K562 (cell line): ENCODE measurements around the gene VEZF1. TPM values are rescaled to one million over a fixed set of nuclear protein-coding genes. Genes with fewer than 3 reads are reported as not detected.

Experiments
- ATAC-seq: fragments of 200-7000 bp; cut with Tn5 transposase; 3 replicates; pipeline ENCODE4 v1.9.1; 2020; ENCODE audit warnings: moderate library complexity
- BruUV-seq: library from RNA; stranded (reverse); fragments of 400-500 nt; replicated peaks from 2 replicates; lab custom pipeline; 2021; lab: Mats Ljungman, UMichigan
- CTCF ChIA-PET: fragments of 300-600 bp; formaldehyde crosslinking; extraction: SDS; loops from one replicate; lab custom pipeline; 2021; ENCODE audit warnings: low intra/inter-chr PET ratio; lab: Yijun Ruan, JAX
- POLR2A ChIA-PET: fragments of 300-600, 350-650 bp; sonication (Branson Sonifier 250); formaldehyde crosslinking; extraction: SDS; loops from one replicate; lab custom pipeline; 2021; ENCODE audit warnings: antibody characterized with exemption, inconsistent platforms; lab: Yijun Ruan, JAX
- DNase-seq, 4 experiments: peaks; one replicate each; pipeline versions ENCODE4 v3.0.0 to v3.0.0-alpha.2; 2011 to 2018; ENCODE audit warnings: low spot score in 3 of 4, mixed read lengths in 3 of 4; ENCODE audit errors: extremely low read depth in 1 of 4
- FAIRE-seq: peaks from 2 replicates; lab custom pipeline; 2011; peaks lifted over from hg19 to GRCh38; lab: Jason Lieb, UNC
- H2AFZ ChIP-seq: 2 replicates; pipeline ENCODE4 v1.6.0; 2011; ENCODE audit warnings: low read depth, low read length, control low read depth, inconsistent platforms
- H3K27ac ChIP-seq: fragments of 200-600 bp; 3 replicates; pipeline ENCODE4 v1.8.0; 2011; ENCODE audit warnings: low read depth, mild to moderate bottlenecking, control low read depth, inconsistent platforms, low read length, moderate library complexity, mixed read lengths; ENCODE audit errors: extremely low read depth
- H3K27me3 ChIP-seq, 2 experiments: fragments of 300-600 bp in 1 of 2; 2 replicates in 1 of 2; 3 replicates in 1 of 2; pipeline versions ENCODE4 v1.6.0 to v1.8.0; 2011; ENCODE audit warnings: inconsistent platforms in 2 of 2, low read length in 2 of 2, mild to moderate bottlenecking in 1 of 2, mixed read lengths in 1 of 2, moderate library complexity in 1 of 2; ENCODE audit not compliant: control insufficient read depth in 2 of 2, insufficient read depth in 2 of 2
- H3K36me3 ChIP-seq: fragments of 300-600 bp; 3 replicates; pipeline ENCODE4 v1.8.0; 2011; ENCODE audit warnings: mild to moderate bottlenecking, low read length, inconsistent platforms; ENCODE audit not compliant: control insufficient read depth, insufficient read depth
- H3K4me1 ChIP-seq, 2 experiments: fragments of 200-600 bp in 1 of 2; replicated peaks in 1 of 2; 2 replicates in 1 of 2; 3 replicates in 1 of 2; pipeline versions ENCODE4 v1.5.1 to v1.8.0; 2011; ENCODE audit warnings: inconsistent platforms in 2 of 2, low read length in 2 of 2, mild to moderate bottlenecking in 1 of 2, mixed read lengths in 1 of 2, moderate library complexity in 1 of 2; ENCODE audit not compliant: control insufficient read depth in 2 of 2, insufficient read depth in 2 of 2
- H3K4me2 ChIP-seq: 2 replicates; pipeline ENCODE4 v1.6.1; 2011; ENCODE audit warnings: low read length, control low read depth, inconsistent platforms, mixed read lengths; ENCODE audit not compliant: insufficient read depth
- H3K4me3 ChIP-seq: fragments of 200-600 bp; sonication (generic), shearing (Covaris generic); 2 replicates; pipeline ENCODE4 v1.5.1; 2016; ENCODE audit warnings: control low read depth, inconsistent platforms
- H3K79me2 ChIP-seq: fragments of 200-600 bp; 3 replicates; pipeline ENCODE4 v1.8.0; 2011; ENCODE audit warnings: low read length, inconsistent platforms; ENCODE audit not compliant: control insufficient read depth, insufficient read depth
- H3K9ac ChIP-seq, 2 experiments: 2 replicates each; pipeline versions ENCODE4 v1.6.0 to v1.6.1; 2011; ENCODE audit warnings: low read depth in 2 of 2, low read length in 2 of 2, control low read depth in 1 of 2, inconsistent platforms in 1 of 2, mild to moderate bottlenecking in 1 of 2, mixed read lengths in 1 of 2; ENCODE audit not compliant: insufficient read depth in 1 of 2
- H3K9me1 ChIP-seq: one replicate; pipeline ENCODE4 v1.6.0; 2011; ENCODE audit warnings: inconsistent platforms, mild to moderate bottlenecking, low read length, moderate library complexity; ENCODE audit not compliant: control insufficient read depth, insufficient read depth
- H3K9me3 ChIP-seq: replicated peaks from 2 replicates; pipeline ENCODE4 v1.5.1; 2011; ENCODE audit warnings: low read depth, low read length, inconsistent platforms; ENCODE audit not compliant: control insufficient read depth, insufficient read depth
- H4K20me1 ChIP-seq: replicated peaks from 2 replicates; pipeline ENCODE4 v1.6.1; 2011; ENCODE audit warnings: low read length, inconsistent platforms, mixed read lengths; ENCODE audit not compliant: control insufficient read depth, insufficient read depth
- ATF3 ChIP-seq, 2 experiments: fragments of 450-650 bp in 1 of 2; sonication (generic) in 1 of 2; formaldehyde crosslinking in 1 of 2; IDR thresholded peaks in 1 of 2; conservative IDR thresholded peaks in 1 of 2; 2 replicates each; pipeline versions ENCODE4 v1.6.1 to v1.8.1; 2016 to 2023; ENCODE audit warnings: mild to moderate bottlenecking in 2 of 2, moderate library complexity in 2 of 2, inconsistent platforms in 1 of 2, missing genetic modification reagents in 1 of 2
- BACH1 ChIP-seq: fragments of 200-800 bp; sonication (Bioruptor generic); IDR thresholded peaks from 2 replicates; pipeline ENCODE4 v1.6.1; 2016; ENCODE audit warnings: missing genetic modification characterization, missing compliant biosample characterization
- GTF2E2 ChIP-seq: fragments of 200-800 bp; sonication (Bioruptor generic); IDR thresholded peaks from 2 replicates; pipeline ENCODE4 v1.6.1; 2016; ENCODE audit warnings: missing genetic modification characterization, missing compliant biosample characterization
- LEF1 ChIP-seq: fragments of 450-650 bp; IDR thresholded peaks from 2 replicates; pipeline ENCODE4 v1.6.1; 2016; ENCODE audit warnings: mild to moderate bottlenecking
- NUFIP1 ChIP-seq: fragments of 450-650 bp; IDR thresholded peaks from 2 replicates; pipeline ENCODE4 v1.6.1; 2018; ENCODE audit not compliant: partially characterized antibody
- PBX2 ChIP-seq, 2 experiments: IDR thresholded peaks in 1 of 2; conservative IDR thresholded peaks in 1 of 2; 2 replicates each; pipeline ENCODE4 v1.6.1; 2016; ENCODE audit warnings: low read depth in 2 of 2, mild to moderate bottlenecking in 1 of 2, missing compliant biosample characterization in 1 of 2, missing genetic modification characterization in 1 of 2, moderate library complexity in 1 of 2
- whole genome bisulfite sequencing: fragments of 100-300 bp; shearing (Covaris generic); methylation state at CpG from one replicate; pipeline ENCODE4 v1.1.6; 2016; ENCODE audit warnings: low coverage, mixed read lengths; ENCODE audit not compliant: insufficient coverage; ENCODE audit errors: missing lambda C conversion rate; 5-methylcytosine and 5-hydroxymethylcytosine counted together
- in situ Hi-C: fragments of 300-500 bp; cut with MboI; formaldehyde crosslinking; loops from 4 replicates; pipeline ENCODE4 v1.15.0; 2018; ENCODE audit warnings: inconsistent platforms, mixed read lengths
- intact Hi-C: fragments of 100-400 bp; cut with micrococcal nuclease; formaldehyde crosslinking; loops from 2 replicates; pipeline ENCODE4 v1.14.2; 2022
- polyA plus RNA-seq, 8 experiments: library from polyadenylated mRNA; depleted of rRNA in 4 of 8; stranded (reverse) in 5 of 8; unstranded in 3 of 8; fragments of >200 nt; fragmentation: Nextera tagmentation in 2 of 8; fragmentation: Illumina TruSeq in 1 of 8; extraction: Ambion mirVana in 2 of 8; extraction: Trizol in 1 of 8; gene quantifications; 2 replicates each; pipeline versions ENCODE4 v1.2.1 to v1.2.3, GENCODE V29; 2011 to 2014; ENCODE audit warnings: inconsistent platforms in 1 of 8, missing spikeins in 1 of 8
- total RNA-seq, 7 experiments: library from RNA; depleted of rRNA in 6 of 7; stranded (reverse); fragments of >200 nt in 6 of 7; fragmentation: Illumina TruSeq in 2 of 7; extraction: Trizol in 2 of 7; gene quantifications; 2 replicates each; pipeline versions ENCODE4 v1.2.1 to v1.2.3, GENCODE V29; 2011 to 2021; ENCODE audit warnings: low replicate concordance in 1 of 7

The VEZF1 gene
- total and polyA plus RNA-seq, 9 of the 15 experiments (the other 6 are each of a cell fraction or from before 2014, with no cell fraction given) = 9.5 to 33.4 (median 22.1) TPM

GRCh38 chr17:57985675-57985974 lies 2.4 kb downstream of the VEZF1 start (continued):
- TF ChIP-seq ATF3 (IDR thresholded peaks at IDR 0.05) (peak; percentile 47), ATF3 (CRISPR knock-in tag; conservative IDR thresholded peaks at IDR 0.05) (no peak), BACH1 (tag) (no peak), LEF1 (no peak), PBX2 (CRISPR knock-in tag; IDR thresholded peaks at IDR 0.05; ENCODE audit: low read depth) (no peak), PBX2 (tag; conservative IDR thresholded peaks at IDR 0.05; ENCODE audit: low read depth) (0 out of 2 replicates have a peak, but pooled peaks have one; percentile 38)

GRCh38 chr17:57984936-57985674 lies 2.9 kb downstream of the VEZF1 start:
- no peak overlapping the region for H3K9ac ChIP-seq
- H3K27me3 ChIP-seq = no peaks in the 10 kb centered on the region
- intact Hi-C loops = no loop called here
- H2AFZ ChIP-seq = no peak overlapping the region
- H3K27ac ChIP-seq = no peak overlapping the region
- no peak overlapping the region; the same call in 1 of the 2 replicates for H3K4me2 ChIP-seq
- BruUV-seq = no TSS peak
- peaks cover 12 to 26% of the 10 kb centered on the region in 2 experiments; a peak in 3 of 5 replicates for H3K4me1 ChIP-seq
- H3K79me2 ChIP-seq = peaks cover 59% of the 10 kb centered on the region
- ChIA-PET CTCF (no interaction called here), POLR2A (interaction anchor here (0.9 to 3.0 kb wide), 4 partner anchors 8 to 22 kb away, joined by 4 to 24 read pairs (median 8); partner anchors contain the start of gene SRSF1)
- no peak for ATAC-seq
- no peak overlapping the region for H3K4me3 ChIP-seq
- DNase-seq = no peak
- in situ Hi-C loops = no loop called here
- TF ChIP-seq GTF2E2 (tag) (0 out of 2 replicates have a peak, but pooled peaks have one; percentile 29), NUFIP1 (no peak)
- FAIRE-seq = no peak
- peaks cover 50% of the 10 kb centered on the region for H3K36me3 ChIP-seq
- WGBS = 49% methylated on average over 4 of the region's 4 CpGs
- no peaks in the 10 kb centered on the region for H3K9me3 ChIP-seq
- no peaks in the 10 kb centered on the region for H3K9me1 ChIP-seq
- H4K20me1 ChIP-seq = peaks cover 5% of the 10 kb centered on the region; the same call in 1 of the 2 replicates
